Cardiac muscle cell (in vitro differentiated cells and primary cell): ENCODE measurements around the gene FKBP5. TPM values are rescaled to one million over a fixed set of nuclear protein-coding genes. Genes with fewer than 3 reads are reported as not detected.
"Not testable (repeated sequence)": the region's sequence is repeated elsewhere in the genome, so short reads cannot be mapped to it uniquely, and the experiment has no call there.

Experiments used
- DNase-seq, 2 donors: peaks; one replicate each; pipeline versions ENCODE4 v3.0.0 to v3.0.0-alpha.2; 2010 to 2017; ENCODE audit warnings: low read depth in 1 of 2, low spot score in 1 of 2
- H3K27ac ChIP-seq: fragments of 200-600 bp; sonication (generic); 2 replicates; pipeline ENCODE4 v1.5.1; 2016
- H3K27me3 ChIP-seq: fragments of 200-600 bp; sonication (generic); 2 replicates; pipeline ENCODE4 v1.6.0; 2016; ENCODE audit warnings: control low read depth
- H3K36me3 ChIP-seq: fragments of 200-600 bp; sonication (generic); 2 replicates; pipeline ENCODE4 v1.5.1; 2016; ENCODE audit warnings: control low read depth
- H3K4me1 ChIP-seq: fragments of 200-600 bp; sonication (generic); 2 replicates; pipeline ENCODE4 v1.8.1; 2017; ENCODE audit warnings: low read depth, mild to moderate bottlenecking, mixed run types
- H3K4me3 ChIP-seq: fragments of 200-600 bp; sonication (generic); 2 replicates; pipeline ENCODE4 v1.5.1; 2016; ENCODE audit warnings: mild to moderate bottlenecking
- H3K9me3 ChIP-seq: fragments of 200-600 bp; sonication (generic); 2 replicates; pipeline ENCODE4 v1.5.1; 2017; ENCODE audit warnings: low read depth, mild to moderate bottlenecking, control low read depth
- CTCF ChIP-seq: IDR thresholded peaks from 2 replicates; pipeline ENCODE4 v1.5.1; 2012; ENCODE audit warnings: low read depth, mild to moderate bottlenecking, low read length
- polyA plus RNA-seq: library from polyadenylated mRNA; unstranded; fragments of >200 nt; fragmentation: Nextera tagmentation; extraction: Ambion mirVana; gene quantifications from 2 replicates; pipeline ENCODE4 v1.2.1, GENCODE V29; 2016
- total RNA-seq: library from RNA; depleted of rRNA; stranded (reverse); fragments of >200 nt; gene quantifications from 2 replicates; pipeline ENCODE4 v1.2.3, GENCODE V29; 2016

The FKBP5 gene
- total and polyA plus RNA-seq, 2 experiments from 2014 or later, result 32.4 to 53.0 TPM

DNA sequence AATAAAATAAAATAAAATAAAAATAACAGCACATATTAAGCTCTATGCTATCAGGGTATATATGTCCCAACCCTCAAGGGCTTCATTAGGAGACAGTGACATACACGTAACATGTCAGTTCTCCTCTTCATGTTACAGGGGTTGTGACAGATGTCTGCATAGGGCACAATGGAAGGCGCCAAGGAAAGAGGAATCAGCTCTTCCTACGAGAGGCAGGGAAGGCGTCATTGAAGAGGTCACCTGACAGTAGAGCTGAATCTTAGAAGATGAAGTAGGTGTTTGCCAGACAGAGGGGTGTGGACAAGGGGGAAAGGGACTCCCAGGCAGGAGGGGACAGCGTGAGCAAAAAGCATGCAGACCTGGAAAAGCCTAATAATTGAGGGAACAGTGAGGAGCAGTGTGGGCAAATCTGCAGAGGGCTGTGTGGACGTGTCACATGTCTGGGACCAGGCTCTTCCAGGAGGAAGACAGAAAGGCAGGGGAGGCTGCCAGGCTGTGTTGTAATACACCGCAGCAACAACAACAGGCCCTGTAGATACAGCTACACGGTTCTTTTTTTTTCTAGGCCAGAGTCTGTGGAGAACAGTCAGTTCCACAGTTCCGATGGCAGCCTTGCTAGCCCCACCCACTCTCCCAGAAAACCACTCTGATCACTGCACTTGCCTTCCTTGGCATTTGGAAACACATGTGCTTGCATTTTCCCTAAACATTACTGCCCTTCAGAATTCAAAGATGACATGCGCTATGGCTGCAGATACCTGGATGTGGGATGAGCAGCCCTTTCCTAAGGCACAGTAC lies 2.5 kb upstream of the FKBP5 start:
- Histone ChIP-seq H3K27ac (no peak overlapping the region), H3K36me3 (no peaks in the 10 kb centered on the region), H3K9me3 (no peaks in the 10 kb centered on the region), H3K27me3 (no peaks in the 10 kb centered on the region), H3K4me1 (peaks cover 15% of the 10 kb centered on the region), H3K4me3 (no peak overlapping the region)
- TF ChIP-seq CTCF, result no peak
- DNase-seq, result peak in 1 of 2 donors; percentile 96

- TF ChIP-seq CTCF, result no peak
- Histone ChIP-seq H3K4me3 (no peak overlapping the region), H3K27me3 (no peaks in the 10 kb centered on the region), H3K36me3 (no peaks in the 10 kb centered on the region), H3K4me1 (peaks cover 19% of the 10 kb centered on the region), H3K9me3 (no peaks in the 10 kb centered on the region), H3K27ac (no peak overlapping the region)
- no peak for DNase-seq
These were observed 1.8 kb upstream of the FKBP5 start for GRCh38 chr6:35690484-35690883.

DNA sequence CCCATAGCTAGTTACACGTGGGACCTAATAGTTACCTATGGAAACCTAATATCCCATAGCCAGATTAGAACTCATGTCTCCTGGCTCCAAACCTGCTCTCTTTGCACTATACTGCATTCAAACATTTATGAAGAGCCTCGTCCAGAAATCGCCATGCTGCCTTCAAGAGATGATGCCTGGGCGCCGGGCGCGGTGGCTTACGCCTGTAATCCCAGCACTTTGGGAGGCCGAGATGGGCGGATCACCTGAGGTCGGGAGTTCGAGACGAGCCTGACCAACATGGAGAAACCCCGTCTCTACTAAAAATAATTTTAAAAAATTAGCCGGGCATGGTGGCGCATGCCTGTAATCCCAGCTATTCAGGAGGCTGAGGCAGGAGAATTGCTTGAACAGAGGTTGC lies 1.3 kb upstream of the FKBP5 start:
- DNase-seq, H3K9me3 ChIP-seq, H3K27me3 ChIP-seq, H3K4me3 ChIP-seq, H3K27ac ChIP-seq, H3K36me3 ChIP-seq: not testable (repeated sequence)
- H3K4me1 ChIP-seq, result peaks cover 19% of the 10 kb centered on the region

GRCh38 chr6:35687658-35688604 lies 784 bp downstream of the FKBP5 start:
- H3K36me3 ChIP-seq, result no peaks in the 10 kb centered on the region
- peaks cover 19% of the 10 kb centered on the region for H3K4me1 ChIP-seq
- TF ChIP-seq CTCF, result no peak
- H3K9me3 ChIP-seq, result no peaks in the 10 kb centered on the region
- peak overlapping the region; percentile 83 for H3K27ac ChIP-seq
- peak; percentile 54 to 70 for DNase-seq
- H3K4me3 ChIP-seq, result peak overlapping the region; percentile 94
- H3K27me3 ChIP-seq, result no peaks in the 10 kb centered on the region

DNA sequence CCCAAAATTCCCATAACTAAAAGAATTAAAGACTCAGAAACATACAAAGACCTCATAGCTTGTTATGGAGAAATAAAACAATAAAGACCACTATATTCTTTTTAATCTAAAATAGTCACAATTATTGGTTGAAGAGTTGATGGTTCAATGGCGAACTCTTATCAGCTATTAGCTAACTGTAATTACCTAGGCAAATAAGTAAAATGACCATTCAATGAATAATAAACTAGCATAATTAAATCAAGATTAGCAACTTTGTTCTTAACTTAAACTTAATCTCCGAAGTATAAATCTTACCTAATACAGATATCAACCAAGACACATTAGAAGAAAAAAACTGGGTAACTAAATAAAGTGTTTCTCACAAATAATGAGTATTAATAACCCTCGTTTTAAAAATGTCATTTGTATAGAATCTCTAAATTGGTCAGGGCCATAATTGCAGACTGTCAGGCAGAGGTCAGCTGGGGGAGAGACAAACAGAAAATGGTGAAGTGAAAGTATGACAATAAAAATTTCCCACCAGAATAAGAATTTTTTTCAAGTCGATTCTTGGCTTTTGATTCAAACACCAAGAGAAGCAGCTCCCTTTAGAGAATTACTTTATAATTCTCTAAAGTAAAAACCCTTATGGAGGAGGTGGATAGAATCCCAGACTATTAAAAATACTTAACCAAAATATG lies 1.7 kb downstream of the FKBP5 start:
- H3K4me1 ChIP-seq, result peaks cover 22% of the 10 kb centered on the region
- no peak overlapping the region for H3K27ac ChIP-seq
- TF ChIP-seq CTCF, result no peak
- H3K4me3 ChIP-seq, result peak overlapping the region; percentile 94
- H3K9me3 ChIP-seq, result no peaks in the 10 kb centered on the region
- DNase-seq, result no peak
- H3K27me3 ChIP-seq, result no peaks in the 10 kb centered on the region
- H3K36me3 ChIP-seq, result no peaks in the 10 kb centered on the region
